ENCODE measurements around the gene SLC16A5.
"Not testable (repeated sequence)": the region's sequence is repeated elsewhere in the genome, so short reads cannot be mapped to it uniquely, and the experiment has no call there.

- TF ChIP-seq CTCF (IDR thresholded peaks at IDR 0.05; ENCODE audit: low read length); EZH2 (IDR thresholded peaks at IDR 0.05; ENCODE audit: borderline replicate concordance, low read length): not testable (repeated sequence)
These were observed 40.2 kb downstream of the SLC16A5 start for GRCh38 chr17:75127936-75128335.
